IPS DF 6.9 (cell line): ENCODE data around the gene KATNB1.

ENCODE experiments used
- DNase-seq: peaks from one replicate; pipeline ENCODE4 v3.0.0-alpha.2; 2013; ENCODE audit warnings: low read depth, low spot score
- H3K27ac ChIP-seq: one replicate; pipeline ENCODE4 v1.5.1; 2013; ENCODE audit warnings: low read length, control low read depth
- H3K27me3 ChIP-seq: 2 replicates; pipeline ENCODE4 v1.6.1; 2013; ENCODE audit warnings: mild to moderate bottlenecking, low read length; ENCODE audit not compliant: control insufficient read depth, insufficient read depth
- H3K36me3 ChIP-seq: 2 replicates; pipeline ENCODE4 v1.6.1; 2013; ENCODE audit warnings: low read length; ENCODE audit not compliant: control insufficient read depth, insufficient read depth
- H3K4me1 ChIP-seq: 2 replicates; pipeline ENCODE4 v1.6.1; 2013; ENCODE audit warnings: low read length; ENCODE audit not compliant: control insufficient read depth, insufficient read depth
- H3K4me3 ChIP-seq: 2 replicates; pipeline ENCODE4 v1.5.1; 2013; ENCODE audit warnings: mild to moderate bottlenecking, low read length
- H3K9me3 ChIP-seq: 2 replicates; pipeline ENCODE4 v1.6.1; 2013; ENCODE audit warnings: low read length, inconsistent platforms; ENCODE audit not compliant: control insufficient read depth, insufficient read depth
- WGBS: extraction: QIAGEN DNeasy Blood & Tissue Kit; methylation state at CpG from one replicate; pipeline ENCODE4 v1.1.7; 2013; ENCODE audit warnings: mixed read lengths, missing lambda C conversion rate; ENCODE audit not compliant: insufficient read length, insufficient coverage; 5-methylcytosine and 5-hydroxymethylcytosine counted together

KATNB1 gene

DNA sequence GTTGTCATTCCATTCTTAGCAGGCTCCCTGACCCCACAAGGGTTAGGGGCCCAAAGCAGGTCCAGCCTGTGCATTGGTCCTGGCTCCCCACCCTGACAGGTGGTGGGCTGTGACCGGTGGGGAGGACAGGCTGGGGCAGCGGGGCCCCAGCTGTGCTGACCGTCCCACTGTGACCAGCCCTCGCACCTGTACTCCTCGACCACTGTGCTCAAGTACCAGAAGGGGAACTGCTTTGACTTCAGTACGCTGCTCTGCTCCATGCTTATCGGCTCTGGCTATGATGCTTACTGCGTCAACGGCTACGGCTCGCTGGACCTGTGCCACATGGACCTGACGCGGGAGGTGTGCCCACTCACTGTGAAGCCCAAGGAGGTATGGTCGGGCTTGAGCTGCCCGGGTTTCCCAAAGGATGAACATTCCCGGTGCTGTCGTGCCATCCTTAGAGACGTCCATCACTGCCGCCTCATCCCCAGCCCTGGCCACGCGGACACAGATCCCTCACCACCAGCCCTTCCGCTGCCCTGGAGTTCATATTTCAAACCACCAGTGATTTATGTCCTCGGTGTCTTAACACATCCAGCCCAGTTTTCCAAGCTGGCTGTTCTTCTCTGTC, 33.7 kb upstream of the KATNB1 start:
- Histone ChIP-seq H3K27me3 (no peaks in the 10 kb centered on the region), H3K4me3 (no peak overlapping the region), H3K27ac (no peak overlapping the region), H3K4me1 (no peaks in the 10 kb centered on the region), H3K36me3 (no peaks in the 10 kb centered on the region), H3K9me3 (no peaks in the 10 kb centered on the region)
- DNase-seq = no peak
- no CpG with 5 or more reads among the region's 23 CpGs for WGBS

DNA sequence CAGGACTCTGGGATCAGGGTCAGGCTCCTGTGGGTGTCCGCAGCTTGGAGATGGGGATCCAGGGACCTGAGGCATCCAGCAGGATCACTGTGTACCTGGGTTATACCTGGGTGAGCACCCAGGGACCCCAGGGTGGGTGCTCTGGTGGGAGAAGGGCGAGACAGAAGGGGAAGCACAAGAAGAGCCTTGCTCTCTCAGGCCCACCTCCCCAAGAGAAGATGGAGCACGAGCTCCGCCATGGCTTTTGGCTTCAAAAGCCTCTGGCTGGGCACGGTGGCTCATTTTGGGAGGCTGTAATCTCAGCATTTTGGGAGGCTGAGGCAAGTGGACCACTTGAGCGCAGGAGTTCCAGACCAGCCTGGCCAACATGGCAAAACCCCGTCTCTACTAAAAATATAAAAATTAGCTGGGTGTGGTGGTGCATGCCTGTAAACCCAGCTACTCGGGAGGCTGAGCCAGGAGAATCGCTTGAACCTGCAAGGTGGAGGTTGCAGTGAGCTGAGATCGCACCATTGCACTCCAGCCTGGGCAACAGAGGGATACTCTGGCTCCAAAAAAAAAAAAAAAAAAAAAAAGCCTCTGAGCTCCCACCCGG, 32.1 kb upstream of the KATNB1 start:
- DNase-seq = no peak
- Histone ChIP-seq H3K4me1 (no peaks in the 10 kb centered on the region), H3K9me3 (no peaks in the 10 kb centered on the region), H3K27me3 (no peaks in the 10 kb centered on the region), H3K36me3 (no peaks in the 10 kb centered on the region), H3K4me3 (no peak overlapping the region), H3K27ac (no peak overlapping the region)
- no CpG with 5 or more reads among the region's 11 CpGs for WGBS

DNA sequence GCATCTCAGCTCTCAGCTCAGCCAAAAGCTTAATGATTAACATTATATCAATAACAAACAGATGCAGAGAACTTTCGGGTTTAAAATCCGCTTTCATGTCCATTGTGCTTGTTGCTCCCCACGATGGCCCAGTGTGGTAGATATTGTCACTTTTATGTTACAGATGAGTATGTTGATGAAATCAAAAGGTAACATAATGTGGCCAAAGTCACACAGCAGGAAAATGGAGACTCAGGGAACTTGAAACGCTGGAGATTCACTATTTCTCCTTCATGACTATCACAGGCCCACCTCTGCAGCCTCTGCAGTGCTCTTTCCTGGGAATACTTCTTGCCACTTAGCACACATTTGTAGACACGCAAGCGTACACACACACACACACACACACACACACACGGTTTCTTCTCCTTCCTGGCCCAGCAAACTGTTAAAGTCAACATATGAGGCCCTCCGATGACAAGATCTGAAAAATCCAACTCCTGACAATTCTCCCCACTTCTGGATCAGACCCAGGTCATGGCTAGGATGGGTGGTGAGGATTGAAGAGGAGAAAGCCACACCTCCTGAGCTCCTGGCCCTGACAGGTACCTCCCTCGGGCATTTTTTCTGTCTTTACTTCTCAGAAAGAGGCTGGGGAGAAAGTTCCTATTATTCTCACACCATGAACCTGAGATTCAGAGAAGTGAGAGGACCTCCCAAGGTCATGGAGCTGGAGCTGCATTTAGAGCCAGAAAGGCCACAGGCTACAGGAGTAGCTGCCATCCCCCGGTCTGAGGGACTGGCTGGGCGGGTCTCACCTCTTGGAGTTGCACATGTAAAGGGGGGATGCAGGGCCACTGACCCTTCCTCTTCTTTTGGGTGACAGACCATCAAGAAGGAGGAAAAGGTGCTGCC, 31.3 kb upstream of the KATNB1 start:
- no peak overlapping the region for H3K27ac ChIP-seq
- no peaks in the 10 kb centered on the region for H3K27me3 ChIP-seq
- no peaks in the 10 kb centered on the region for H3K9me3 ChIP-seq
- H3K36me3 ChIP-seq = no peaks in the 10 kb centered on the region
- no CpG with 5 or more reads among the region's 11 CpGs for WGBS
- H3K4me1 ChIP-seq = no peaks in the 10 kb centered on the region
- no peak for DNase-seq
- H3K4me3 ChIP-seq = no peak overlapping the region

DNA sequence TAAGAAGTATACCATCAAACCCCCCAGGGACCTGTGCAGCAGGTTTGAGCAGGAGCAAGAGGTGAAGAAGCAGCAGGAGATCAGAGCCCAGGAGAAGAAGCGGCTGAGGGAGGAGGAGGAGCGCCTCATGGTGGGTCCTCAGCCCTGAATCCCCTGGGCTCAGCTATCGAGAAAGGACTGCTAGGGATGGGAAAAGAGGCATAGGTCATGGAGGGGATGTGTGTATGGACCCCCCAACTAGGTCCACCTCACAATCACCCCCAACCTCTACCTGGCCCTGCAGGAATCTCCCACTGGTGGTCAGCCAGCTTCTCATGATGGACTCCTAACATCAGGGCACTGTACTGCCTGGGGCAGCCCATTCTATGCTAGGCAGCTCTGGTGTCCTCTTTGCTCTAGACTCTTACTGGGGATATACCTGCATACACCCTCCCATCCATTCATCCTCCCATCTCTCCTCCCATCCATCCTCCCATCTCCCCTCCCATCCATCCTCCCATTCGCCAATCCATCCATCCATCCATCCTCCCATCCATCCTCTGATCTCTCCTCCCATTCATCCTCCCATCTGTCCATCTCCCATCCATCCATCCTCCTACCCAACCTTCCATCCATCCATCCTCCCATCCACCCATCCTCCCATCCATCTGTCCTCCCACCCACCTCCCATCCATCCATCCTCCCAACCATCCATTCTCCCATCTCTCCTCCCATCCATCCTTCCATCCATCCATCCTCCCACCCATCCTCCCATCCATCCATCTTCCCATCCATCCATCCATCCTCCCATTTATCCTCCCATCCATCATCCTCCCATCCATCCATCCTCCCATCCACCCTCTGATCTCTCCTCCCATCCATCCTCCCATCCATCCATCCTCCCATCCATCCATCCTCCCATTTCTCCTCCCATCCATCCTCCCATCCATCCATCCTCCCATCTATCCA, 30.4 kb upstream of the KATNB1 start:
- H3K27ac ChIP-seq = no peak overlapping the region
- H3K4me1 ChIP-seq = no peaks in the 10 kb centered on the region
- DNase-seq = no peak

DNA sequence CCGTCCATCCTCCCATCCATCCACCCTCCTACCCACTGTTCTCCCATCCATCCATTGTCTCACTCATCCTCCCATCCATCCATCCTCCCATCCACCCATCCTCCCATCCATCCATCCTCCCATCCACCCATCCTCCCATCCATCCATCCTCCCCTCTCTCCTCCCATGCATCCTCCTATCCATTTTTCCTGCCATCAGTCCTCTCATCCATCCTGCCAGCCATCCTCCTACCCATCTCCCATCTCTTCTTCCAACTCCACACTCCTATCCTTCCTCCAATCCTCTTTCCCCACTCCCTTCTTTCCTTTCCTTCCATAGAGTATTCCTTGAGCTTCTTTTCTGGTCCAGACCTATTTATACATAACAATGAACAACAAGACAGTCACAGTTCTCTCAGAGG, 28.9 kb upstream of the KATNB1 start:
- Histone ChIP-seq H3K9me3 (no peaks in the 10 kb centered on the region), H3K4me3 (no peak overlapping the region), H3K27me3 (no peaks in the 10 kb centered on the region), H3K36me3 (no peaks in the 10 kb centered on the region), H3K27ac (no peak overlapping the region), H3K4me1 (no peaks in the 10 kb centered on the region)
- WGBS = no CpG with 5 or more reads among the region's 1 CpG
- DNase-seq = no peak

More for the DNA sequence above, 30.4 kb upstream of the KATNB1 start:
- Histone ChIP-seq H3K27me3 (no peaks in the 10 kb centered on the region), H3K36me3 (no peaks in the 10 kb centered on the region), H3K4me3 (no peak overlapping the region), H3K9me3 (no peaks in the 10 kb centered on the region)
- 100% methylated on average over 1 of the region's 4 CpGs for WGBS

DNA sequence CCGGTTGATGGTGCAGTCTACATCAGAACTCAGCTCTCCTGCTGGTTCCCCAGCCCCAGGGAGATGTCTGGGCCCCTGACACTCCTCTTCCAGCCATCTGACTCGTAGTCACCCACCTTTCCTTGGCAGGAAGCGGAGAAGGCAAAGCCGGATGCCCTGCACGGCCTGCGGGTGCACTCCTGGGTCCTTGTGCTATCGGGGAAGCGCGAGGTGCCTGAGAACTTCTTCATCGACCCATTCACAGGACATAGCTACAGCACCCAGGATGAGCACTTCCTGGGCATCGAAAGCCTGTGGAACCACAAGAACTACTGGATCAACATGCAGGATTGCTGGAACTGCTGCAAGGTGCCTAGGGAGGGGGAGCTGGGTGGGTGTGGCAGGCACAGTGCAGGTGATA, 28.2 kb upstream of the KATNB1 start:
- Histone ChIP-seq H3K4me3 (no peak overlapping the region), H3K4me1 (no peaks in the 10 kb centered on the region), H3K36me3 (no peaks in the 10 kb centered on the region), H3K27me3 (no peaks in the 10 kb centered on the region), H3K27ac (no peak overlapping the region), H3K9me3 (no peaks in the 10 kb centered on the region)
- no peak for DNase-seq
- WGBS = no CpG with 5 or more reads among the region's 11 CpGs

DNA sequence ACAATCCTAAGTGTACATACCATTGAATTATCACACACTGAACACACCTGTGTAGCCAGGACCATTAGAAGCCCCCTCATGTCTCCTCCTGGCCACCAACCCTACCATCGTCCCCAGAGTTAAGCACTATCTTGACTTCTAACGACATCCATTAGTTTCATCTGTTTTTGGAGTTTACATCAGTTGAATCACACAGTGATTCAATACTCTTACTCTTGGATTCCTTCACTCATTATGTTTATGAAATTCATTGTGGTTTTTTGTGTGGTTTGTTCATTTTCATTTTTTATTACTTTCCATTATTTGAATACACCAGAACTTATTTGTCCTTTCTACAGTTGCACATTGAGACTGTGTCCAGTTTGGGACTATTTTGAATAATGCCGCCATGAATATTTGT, 27.4 kb upstream of the KATNB1 start:
- no peak overlapping the region for H3K27ac ChIP-seq
- H3K9me3 ChIP-seq = no peaks in the 10 kb centered on the region
- no peak overlapping the region for H3K4me3 ChIP-seq
- DNase-seq = no peak
- H3K27me3 ChIP-seq = no peaks in the 10 kb centered on the region
- no CpG with 5 or more reads among the region's 3 CpGs for whole genome bisulfite sequencing
- no peaks in the 10 kb centered on the region for H3K36me3 ChIP-seq
- H3K4me1 ChIP-seq = no peaks in the 10 kb centered on the region

DNA sequence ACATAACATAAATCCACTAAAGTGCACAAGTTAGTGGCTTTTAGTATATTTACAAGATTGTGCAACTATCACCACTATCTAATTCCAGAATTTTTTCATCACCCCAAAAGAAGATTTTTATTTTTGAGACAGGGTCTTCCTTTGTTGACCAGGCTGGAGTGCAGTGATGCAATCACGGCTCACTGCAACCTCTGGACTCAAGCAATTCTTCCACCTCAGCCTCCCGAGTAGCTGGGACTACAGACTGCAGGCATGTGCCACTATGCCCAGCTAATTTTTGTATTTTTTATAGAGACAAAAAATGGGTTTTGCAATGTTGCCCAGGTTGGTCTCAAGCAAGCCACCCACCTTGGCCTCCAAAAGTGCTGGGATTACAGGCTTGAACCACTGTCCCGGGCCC, 25.9 kb upstream of the KATNB1 start:
- no peak overlapping the region for H3K27ac ChIP-seq
- no peak overlapping the region for H3K4me3 ChIP-seq
- H3K9me3 ChIP-seq = no peaks in the 10 kb centered on the region
- no peaks in the 10 kb centered on the region for H3K4me1 ChIP-seq
- H3K27me3 ChIP-seq = no peaks in the 10 kb centered on the region
- H3K36me3 ChIP-seq = no peaks in the 10 kb centered on the region
- no peak for DNase-seq
- no CpG with 5 or more reads among the region's 3 CpGs for WGBS

DNA sequence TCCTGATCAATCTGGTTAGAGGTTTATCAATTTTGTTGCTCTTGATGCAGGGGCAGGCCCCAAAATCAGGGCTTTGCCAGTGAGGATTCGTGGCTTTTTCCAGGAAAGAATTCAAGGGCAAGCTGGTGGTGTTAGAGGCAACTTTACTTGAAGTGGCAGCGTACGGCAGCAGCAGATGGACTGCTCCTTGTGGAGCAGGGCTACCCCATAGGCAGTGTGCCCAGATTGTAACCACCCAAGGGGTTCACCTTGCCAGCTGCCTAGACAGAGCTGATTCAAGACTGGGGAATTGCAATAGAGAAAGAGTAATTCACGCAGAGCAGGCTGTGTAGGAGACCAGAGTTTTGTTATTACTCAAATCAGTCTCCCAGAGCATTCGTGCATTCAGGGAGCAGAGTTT, 24.2 kb upstream of the KATNB1 start:
- Histone ChIP-seq H3K4me1 (no peaks in the 10 kb centered on the region), H3K9me3 (no peaks in the 10 kb centered on the region), H3K36me3 (no peaks in the 10 kb centered on the region), H3K27ac (no peak overlapping the region), H3K4me3 (no peak overlapping the region), H3K27me3 (no peaks in the 10 kb centered on the region)
- WGBS = no CpG with 5 or more reads among the region's 5 CpGs
- DNase-seq = no peak

DNA sequence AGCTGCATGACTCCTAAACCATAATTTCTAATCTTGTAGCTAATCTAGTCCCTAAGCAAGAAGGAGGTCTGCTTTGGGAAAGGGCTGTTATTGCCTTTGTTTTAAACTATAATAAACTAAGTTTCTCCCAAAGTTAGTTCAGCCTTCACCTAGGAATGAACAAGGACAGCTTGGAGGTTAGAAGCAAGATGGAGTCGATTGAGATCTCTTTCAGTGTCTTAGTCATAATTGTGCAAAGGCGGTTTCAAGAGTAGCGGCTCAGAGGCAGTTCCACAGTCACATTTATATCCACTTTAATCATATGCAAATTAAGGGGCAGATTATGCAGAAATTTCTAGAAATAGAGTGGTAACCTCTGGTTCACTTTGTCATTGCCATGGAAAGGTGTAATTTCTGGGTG, 23.6 kb upstream of the KATNB1 start:
- Histone ChIP-seq H3K36me3 (no peaks in the 10 kb centered on the region), H3K27me3 (no peaks in the 10 kb centered on the region), H3K27ac (no peak overlapping the region), H3K4me1 (no peaks in the 10 kb centered on the region), H3K9me3 (no peaks in the 10 kb centered on the region), H3K4me3 (no peak overlapping the region)
- DNase-seq = no peak
- no CpG with 5 or more reads among the region's 3 CpGs for WGBS
